NCI-H2029 (cell line): ENCODE data around the gene EPB41L4B.
A peak's percentile ranks its signal among the peaks of the same experiment; 100 is the strongest.
"Not testable (repeated sequence)": the region's sequence is repeated elsewhere in the genome, so short reads cannot be mapped to it uniquely, and the experiment has no call there.

Experiments
- DNase-seq: peaks from one replicate; lab custom pipeline; 2025; lab: John Stamatoyannopoulos, UW

The EPB41L4B gene

DNA sequence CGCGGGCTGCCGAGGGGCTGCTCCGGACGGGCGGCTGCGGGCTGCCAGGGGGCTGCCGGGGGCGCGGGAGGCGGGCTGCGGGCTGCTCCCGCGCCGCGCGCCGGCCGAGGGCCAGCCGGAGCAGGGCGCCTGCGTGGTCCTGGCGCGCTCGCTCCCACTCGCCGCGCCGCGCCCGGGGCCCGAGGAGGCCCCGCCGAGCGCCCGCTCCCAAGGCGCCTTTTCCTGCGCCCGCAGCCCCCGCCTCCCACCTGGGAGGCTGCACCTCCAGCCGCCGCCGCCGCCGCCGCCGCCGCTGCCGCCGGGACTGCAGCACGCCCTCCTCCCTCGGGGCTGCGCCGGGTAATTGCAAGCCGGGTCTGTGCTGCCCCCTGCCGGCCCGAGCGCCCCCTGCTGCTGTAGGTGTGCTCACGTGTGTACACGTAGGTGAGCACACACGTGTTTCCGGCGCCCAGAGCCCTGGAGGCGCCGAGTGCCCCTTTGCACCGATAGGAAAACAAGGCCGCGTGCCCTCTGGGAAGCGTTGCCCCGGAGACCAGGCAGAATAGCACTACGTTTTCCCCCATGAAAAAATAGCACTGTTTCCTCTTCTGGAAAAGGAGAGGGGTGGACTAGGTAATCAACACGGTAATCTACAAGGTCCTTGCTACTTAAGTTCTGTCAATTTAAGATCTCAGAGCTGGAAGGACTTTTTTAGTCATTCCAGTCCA lies at the start of gene EPB41L4B:
Gene EPB41L4B, minus strand, starts transcription at position 318 of the 707 bp plus-strand sequence. CDS start 613 bp downstream, outside the sequence.
- DNase-seq, result peak; percentile 95

DNA sequence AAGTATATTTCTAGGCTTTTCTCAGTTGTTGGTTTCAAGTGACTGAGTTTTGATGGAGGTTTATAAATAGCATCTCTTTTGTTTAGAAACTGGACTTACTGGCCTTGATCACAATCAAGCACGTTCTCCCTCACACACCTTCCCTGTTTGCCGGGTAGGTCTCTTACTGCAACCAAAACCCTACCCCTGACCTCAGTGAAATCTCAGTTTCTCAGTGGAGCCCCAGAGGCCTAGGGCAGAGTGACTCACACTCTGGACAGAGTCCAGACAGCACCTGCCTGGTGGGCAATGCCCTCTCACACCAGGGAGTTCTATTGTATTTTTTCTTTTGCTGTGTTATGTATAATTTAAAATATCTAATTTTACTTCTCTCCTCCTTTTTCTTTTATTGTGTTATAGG lies 48.4 kb upstream of the EPB41L4B start:
- DNase-seq, result no peak

DNA sequence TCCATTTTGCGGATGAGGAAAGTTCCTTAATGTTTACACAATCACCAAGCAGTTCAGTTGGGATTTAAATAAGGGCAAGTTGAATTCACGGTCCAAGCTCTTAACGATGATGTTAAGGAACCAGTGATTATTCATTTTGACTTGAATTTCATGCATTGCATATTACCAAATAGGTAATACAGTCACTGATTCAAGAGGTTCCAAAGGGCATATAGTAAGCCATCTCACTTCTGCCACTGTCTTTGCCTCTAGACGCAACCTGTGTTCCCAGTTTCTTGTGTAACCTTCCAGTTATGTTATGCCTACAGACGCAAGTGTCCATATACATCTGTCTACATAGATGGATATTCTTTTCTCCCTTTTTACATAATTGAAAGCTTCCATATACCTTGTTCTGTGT lies 39.9 kb upstream of the EPB41L4B start:
- no peak for DNase-seq

DNA sequence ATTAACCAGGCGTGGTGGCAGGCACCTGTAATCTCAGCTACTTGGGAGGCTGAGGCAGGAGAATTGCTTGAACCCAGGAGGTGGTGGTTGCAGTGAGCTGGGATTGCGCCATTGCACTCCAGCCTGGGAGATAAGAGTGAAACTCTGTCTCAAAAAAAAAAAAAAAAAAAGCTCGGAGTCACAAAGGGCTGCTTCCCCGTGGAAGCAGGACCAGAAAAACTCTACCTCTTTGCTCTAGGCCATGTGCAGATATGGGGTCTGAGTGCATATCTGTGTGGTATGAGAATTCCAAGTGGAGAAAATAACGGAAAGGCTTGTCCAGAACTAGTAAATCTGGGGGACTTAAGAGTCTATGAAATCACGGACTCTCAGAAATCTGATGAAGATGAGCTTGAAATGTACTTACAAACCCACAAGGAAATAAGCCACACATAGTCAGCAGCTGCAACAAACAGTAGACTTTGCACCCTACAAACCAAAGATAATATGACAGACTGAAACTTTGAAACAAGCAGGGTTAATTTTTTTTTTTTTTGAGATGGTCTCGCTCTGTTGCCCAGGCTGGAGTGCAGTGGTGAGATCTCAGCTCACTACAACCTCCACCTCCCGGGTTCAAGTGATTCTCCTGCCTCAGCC lies 38.2 kb upstream of the EPB41L4B start:
- DNase-seq, result not testable (repeated sequence)

DNA sequence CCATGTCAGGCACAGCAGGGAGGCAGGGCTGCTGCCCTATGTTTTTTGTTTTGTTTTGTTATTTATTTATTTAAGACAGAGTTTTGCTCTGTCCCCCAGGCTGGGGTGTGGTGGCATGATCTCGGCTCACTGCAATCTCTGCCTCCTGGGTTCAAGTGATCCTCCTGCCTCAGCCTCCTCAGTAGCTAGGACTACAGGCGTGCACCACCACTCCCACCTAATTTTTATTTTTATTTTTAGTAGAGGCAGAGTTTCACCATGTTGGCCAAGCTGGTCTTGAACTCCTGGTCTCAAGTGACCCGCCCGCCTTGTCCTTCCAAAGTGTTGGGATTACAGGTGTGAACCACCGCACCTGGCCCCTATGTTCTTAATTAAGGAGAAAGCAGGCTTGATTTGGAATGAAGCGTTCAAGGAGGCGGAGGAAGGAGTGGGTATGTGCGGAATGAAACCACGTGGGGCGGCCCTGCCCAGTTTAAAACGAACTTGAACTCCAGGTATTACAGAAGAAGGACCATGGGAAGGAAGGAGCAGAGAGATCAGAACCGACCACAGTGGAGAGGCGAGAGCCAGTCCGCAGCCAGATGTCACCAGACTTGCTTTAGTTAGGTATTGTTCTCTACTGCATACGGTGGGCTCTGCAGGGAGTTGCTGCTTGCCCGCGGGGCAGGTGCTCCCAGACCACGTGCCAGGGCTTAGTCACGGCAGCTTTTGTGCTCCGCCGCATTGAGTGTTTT lies 34.9 kb upstream of the EPB41L4B start:
- no peak for DNase-seq

DNA sequence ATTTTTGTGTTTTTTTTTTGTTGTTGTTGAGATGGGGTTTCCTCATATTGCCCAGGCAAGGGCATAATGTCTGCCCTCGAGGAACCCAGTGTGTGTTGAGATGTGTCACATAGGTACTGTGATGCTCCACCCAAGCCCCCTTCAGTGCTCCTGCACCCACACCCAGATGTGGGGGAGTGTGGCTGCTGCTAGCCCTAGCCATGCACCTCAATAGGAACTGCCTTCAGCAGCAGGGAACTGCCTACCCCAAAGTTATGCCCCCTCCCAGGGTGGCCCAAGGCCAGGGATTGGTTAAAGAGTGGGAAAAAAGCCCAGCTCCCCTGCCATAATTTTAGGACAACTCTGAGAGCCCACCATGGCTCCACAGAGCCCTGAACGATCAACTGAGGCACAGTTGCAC lies 33.3 kb upstream of the EPB41L4B start:
- no peak for DNase-seq

DNA sequence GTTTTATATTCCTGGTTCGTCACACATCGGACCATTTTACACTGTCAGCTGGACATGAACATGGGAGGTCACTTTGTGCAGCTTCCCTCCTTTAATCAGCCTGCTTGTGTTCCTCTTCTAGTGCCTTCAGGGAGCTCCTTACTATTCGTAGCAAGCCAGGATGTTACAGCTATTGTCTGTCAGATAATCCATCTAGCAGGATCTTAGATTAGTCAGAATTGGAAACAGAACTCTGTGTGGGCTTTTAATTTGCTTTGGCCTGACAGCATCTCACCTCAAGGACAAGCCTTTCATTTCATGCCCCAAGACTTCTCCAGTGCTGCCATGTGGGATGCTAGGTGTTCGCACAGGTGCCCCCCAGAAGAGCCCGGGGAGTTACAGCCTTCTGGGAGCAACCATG lies 30.2 kb upstream of the EPB41L4B start:
- DNase-seq, result no peak

DNA sequence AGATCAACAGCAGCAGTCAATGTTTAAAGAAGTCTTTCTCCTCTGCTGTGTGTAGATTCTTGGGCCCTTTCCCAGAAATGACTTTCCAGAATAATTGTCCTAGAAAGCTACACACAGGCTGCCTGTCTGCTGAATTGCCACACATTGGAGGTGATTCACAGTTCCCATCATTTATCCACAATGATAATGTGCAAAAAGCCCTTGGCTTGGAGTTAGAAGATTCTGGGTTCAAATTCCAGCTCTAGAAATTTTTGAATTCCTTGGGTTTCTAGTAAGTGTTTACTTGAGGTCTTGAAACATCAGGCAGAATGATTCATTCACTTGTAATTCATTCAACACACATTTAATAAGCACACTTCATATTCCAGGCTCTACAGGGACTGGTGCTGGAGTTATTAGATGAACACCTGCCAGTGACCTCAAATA lies 28.6 kb upstream of the EPB41L4B start:
- no peak for DNase-seq

DNA sequence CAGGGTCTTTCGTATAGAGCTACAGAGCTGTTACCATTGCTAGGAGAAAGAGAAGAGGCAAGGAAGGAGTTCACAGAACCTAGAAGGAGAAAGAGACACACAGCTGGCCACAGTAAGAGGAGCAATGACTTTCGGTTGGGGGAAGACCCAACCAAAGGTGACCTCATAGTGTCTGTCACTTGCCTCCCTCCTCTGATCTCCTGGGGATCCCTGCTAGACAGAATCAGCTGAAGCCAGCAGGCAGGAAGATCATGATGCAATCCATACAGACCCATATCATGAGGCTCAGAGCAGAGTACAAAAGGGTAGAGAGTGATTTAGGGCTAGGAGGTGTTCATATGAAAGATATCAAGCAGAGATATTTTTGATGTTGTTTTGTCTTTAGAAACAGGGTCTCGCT lies 26.0 kb upstream of the EPB41L4B start:
- DNase-seq, result no peak

DNA sequence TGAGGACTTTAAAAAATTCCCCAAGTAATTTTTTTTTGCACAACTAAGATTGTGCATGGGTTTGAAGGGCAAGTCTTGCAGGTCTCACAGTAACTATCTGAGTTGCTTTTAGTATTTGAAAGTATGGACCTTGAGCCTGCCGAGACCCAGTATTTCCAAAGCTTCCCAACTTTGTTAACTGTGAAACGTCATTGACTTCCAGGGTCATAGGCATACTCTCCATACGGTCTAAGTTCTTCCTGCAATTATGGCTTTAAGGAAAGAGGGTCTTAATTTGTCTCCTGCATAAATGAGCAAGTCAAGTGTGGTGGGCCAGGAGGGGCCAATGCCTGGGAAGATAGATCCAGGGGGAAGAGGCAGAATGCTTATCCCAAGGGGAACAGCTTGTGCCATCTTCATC lies 24.0 kb upstream of the EPB41L4B start:
- DNase-seq, result no peak

DNA sequence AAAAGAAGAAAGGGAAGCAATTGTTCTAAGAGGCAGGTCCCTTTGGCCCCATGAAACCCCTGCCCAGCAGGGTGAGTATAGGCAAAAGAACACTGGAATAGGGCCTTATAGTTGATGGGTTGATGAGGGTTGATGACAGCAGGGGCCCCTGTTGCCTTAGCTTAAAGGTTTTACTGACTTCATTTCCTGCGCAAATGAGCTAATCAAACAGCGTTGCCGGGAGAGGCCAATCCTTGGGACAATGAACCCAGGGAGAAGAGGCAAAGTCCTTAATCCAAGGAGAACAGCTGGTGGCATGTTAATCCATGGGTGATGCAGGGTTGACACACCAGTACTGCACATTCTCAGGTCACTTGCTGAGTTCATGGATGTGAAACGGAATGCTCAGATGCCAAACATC lies 22.0 kb upstream of the EPB41L4B start:
- no peak for DNase-seq

DNA sequence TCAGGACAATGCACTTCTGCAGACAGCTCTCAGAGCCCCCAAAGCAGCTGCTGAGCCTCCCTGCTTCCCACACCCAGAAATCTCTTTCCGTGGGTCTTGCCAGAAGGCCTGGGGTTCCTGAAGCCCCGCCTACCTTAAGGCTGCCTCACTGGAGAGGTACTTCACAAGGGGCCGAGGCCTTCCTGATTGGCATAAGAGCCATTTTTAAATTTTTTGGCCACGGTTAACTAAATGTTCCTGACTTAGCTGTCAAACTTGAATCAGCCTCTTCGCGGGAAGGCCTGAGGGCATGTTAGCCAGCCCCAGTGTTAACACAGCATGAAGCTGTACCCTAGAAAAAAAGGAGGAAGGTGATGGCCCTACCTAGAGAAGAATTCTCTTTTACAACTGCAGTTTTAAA lies 20.7 kb upstream of the EPB41L4B start:
- DNase-seq, result no peak

DNA sequence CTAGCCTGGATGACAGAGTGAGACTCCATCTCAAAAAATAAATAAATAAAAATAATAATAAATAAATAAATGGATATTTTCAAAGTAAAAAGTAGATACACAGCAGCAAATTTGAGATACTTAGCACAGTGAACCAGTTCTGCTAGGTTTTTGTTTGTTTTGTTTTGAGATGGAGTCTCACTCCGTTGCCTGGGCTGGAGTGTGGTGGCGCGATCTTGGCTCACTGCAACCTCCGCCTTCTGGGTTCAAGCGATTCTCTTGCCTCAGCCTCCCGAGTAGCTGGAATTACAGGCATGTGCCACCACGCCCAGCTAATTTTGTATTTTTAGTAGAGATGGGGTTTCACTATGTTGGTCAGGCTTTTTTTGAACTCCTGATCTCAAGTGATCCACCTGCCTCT lies 20.1 kb upstream of the EPB41L4B start:
- not testable (repeated sequence) for DNase-seq

DNA sequence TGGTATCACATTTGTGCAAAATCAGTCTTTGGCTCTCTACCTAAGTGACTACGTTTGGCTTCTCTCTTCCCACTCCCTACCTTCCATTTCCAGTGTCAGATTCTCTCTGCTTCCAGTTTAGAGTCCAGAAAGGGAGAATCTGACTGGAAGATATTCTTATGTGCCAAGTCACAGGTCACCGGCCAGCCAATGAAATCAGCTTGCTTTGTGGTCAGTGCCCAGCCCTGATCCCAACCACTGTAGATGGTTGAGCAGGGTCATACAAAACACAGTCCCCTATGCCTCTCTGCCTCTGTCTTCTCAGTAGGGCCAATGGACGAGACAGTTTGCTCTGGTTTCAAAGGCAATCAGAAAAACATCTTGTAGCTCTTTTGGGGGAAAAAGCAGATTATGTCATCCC lies 15.6 kb upstream of the EPB41L4B start:
- no peak for DNase-seq

DNA sequence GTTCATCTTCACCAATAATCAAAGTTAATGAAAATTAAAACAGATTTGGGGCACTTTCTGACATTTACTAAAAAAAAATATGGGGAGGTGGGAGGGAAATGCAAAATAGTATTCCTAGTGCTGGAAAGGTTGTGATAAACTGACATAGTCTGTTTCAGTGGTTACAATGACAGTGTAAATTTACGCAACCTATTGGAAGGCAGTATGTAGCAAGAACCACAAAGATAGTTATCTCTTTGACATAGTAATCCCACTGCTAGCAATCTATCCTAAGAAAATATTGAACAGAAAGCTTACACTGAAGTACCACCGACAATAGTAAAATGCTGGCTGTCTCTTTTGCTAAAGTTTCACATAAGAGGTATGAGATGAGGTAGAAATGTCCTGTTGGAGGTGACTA lies 15.1 kb upstream of the EPB41L4B start:
- no peak for DNase-seq

DNA sequence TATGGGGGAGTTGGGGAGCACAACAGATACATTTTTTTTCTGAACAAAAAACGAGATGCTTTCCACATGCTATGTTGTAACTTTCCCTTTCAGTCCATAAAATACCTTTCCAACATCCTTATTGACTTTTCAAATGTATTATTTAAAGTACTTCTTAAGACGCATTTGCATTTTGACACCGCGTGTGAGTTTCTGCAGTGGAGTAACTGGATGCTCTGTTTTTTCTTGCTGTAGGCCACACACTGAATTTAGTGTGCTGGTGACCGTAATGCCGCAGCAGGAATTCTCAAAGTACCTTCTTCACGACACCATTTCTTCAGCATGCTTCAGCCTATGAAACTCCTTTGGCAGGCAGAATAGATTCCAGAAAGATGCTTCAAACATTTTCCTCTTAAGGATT lies 14.3 kb upstream of the EPB41L4B start:
- DNase-seq, result no peak

DNA sequence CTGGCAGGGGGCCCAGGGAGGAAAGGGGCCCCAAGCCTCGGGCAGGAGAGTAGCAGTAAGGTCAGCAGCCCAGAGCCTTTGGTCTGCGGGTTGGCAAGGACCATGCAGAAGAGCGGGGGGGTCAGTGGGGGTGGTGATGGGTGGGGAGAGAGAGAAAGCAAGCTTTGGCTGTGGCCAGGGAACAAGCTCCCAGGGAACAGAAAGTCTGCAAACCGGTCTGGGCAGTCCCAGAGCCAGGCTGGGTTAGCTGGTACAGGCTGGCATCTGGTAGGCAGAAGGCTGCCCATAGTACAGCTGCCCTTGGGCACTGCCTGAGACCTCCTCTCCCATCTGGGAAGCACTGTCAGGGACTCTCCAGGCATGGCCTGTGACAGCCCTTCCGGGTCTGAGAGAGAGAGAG lies 10.5 kb upstream of the EPB41L4B start:
- peak; percentile 62 for DNase-seq

DNA sequence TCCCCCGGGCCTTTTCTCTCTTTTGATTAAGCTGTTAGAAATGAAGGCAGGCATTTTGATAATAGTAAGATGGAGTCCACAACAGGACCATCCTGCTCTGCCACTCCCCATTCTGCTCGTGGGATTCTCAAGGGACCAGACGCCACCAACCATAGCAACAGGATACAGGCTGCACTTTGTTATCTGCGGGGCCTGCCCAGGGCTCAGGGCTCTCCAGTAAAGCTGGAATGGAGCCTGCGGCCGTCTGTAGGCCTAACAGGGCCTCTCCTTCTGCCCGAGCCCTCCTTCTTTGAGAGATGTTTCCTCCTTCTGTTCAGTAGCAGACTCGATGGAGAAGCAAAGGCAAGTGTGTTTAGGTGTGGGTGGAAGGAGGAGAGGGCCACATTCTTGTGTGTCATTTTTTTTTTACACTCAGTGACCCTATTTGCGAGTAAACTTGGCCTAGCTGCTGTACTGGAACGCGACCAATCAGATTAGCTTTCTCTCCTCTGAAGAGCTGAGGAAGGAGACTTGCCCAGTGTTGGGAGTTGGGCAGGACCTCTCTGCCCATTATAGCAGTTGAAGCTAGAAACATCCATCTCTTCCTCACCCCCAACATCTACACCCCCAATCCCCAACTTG lies 8.9 kb upstream of the EPB41L4B start:
- DNase-seq, result no peak

DNA sequence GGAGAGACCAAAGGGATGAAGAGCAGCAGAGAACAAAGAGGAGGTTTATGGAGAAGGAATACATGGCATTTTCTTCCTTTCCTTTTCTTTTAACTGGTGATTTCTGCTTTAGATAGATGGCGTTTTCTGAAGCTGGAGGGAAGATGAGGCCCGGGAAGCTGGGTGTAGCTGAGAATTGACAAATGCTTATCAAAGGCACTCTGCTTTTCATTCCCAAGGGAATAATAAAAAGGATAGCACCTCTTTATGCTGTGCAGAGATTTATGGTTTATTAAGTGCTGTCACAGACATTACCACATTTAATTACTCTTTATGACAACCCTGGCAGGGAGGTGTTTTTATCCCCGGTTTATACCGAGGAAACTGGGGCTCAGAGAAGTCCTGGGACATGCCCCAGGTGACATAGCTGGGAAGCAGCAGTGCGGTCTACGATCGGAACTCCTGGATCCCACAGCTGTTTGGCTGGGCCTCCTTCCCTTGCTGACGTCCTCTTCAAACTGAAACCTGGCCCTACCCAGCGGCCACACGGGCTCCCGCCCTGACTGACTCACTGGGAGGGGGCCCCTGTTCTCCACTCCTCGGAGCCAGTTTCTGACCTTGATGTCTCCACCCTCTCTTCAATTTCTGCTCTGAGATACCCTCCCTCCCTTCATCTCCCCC lies 8.2 kb upstream of the EPB41L4B start:
- no peak for DNase-seq

DNA sequence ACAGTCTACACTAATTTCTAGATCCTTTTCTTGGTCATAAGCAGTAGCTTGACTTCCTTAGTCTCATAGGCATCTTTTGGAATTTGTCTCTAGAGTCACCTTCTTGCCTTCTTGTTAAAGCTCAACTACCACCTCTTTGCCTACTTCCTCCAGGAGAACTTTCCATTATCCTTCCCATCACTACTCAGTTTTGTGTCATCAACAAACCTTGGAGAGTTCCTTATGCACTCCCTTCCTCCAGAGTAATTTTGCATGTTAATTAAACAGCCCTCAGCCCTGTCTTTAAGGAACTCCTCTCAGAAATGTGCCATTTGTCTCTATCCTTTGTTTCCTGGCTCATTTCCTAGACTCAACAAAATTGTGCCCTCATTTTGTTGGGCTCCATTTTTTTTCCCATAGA lies 4.2 kb upstream of the EPB41L4B start:
- DNase-seq, result no peak

DNA sequence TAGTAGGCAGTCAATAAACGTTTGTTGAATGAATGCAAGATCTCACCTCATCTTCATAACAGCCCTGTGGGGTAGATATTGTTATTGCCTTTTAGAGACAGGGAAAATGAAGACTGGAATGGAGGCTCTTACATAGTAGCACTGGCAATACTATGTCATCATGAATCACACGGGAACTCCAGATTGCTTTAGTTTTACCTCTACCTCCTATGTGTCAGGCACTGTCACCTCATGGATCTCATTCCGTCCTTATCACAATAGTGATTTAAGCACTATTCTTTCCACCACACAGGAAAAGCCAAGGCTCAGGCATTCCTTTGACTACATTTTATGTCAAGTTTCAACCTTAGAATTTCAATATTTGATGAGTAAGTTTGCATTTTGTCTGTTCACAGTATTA lies 2.9 kb upstream of the EPB41L4B start:
- no peak for DNase-seq

DNA sequence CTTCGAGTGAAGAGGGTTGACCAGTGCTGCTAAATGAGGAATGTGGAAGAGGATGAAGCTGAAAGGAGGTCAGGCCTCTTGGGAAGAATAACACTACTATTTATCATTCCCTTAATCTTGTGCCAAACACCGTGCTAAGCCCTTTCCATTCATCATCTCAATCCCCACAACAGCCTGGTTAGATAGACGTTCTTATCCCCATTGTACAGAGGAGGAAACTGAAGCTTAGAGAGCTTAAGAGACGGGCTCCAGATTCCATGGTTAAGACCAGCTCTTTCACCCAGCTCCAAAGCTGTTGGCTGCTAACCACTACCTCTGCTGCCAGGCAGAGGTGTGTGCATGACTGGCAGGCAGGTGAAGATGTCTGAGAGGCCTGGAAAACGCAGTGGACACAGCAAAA lies 868 bp upstream of the EPB41L4B start:
- DNase-seq, result no peak
